Sciatic nerve (tissue), 2 donors: Measurements from ENCODE around the gene IRAK2. TPM values are rescaled to one million over a fixed set of nuclear protein-coding genes. Genes with fewer than 3 reads are reported as not detected.

Experiments used
- ATAC-seq: fragments of 200-7000 bp; cut with Tn5 transposase; one replicate; pipeline ENCODE4 v1.9.1; 2020; ENCODE audit warnings: mild to moderate bottlenecking, moderate library complexity
- DNase-seq: peaks from one replicate; pipeline ENCODE4 v3.0.0-alpha.2; 2020; ENCODE audit warnings: low spot score
- intact Hi-C: fragments of 100-400 bp; cut with DNase I; formaldehyde crosslinking; loops from one replicate; pipeline ENCODE4 v1.14.2; 2022
- total RNA-seq: library from RNA; stranded (reverse); fragmentation: NEBNext Ultra II Directional; extraction: Animal tissue kit (Norgen Biotek cat#: 25700); gene quantifications from one replicate; pipeline ENCODE4 v1.2.1, GENCODE V29; 2021
- donor health status: DM: no; HTN: no; CAD: no.
- donor health status: DM: no; HTN: no; CAD: no.

Gene IRAK2
- total RNA-seq, 1 donor from 2014 or later = 6.4 TPM

GRCh38 chr3:10290481-10291176 is 125.9 kb downstream of the IRAK2 start:
- no peak for ATAC-seq
- intact Hi-C loops = no loop called here
- DNase-seq = no peak

GRCh38 chr3:10291641-10292040 is 126.9 kb downstream of the IRAK2 start:
- intact Hi-C loops = no loop called here
- ATAC-seq = no peak
- no peak for DNase-seq

- no peak for DNase-seq
- no peak for ATAC-seq
- intact Hi-C loops = no loop called here
Observed at GRCh38 chr3:10292505-10293419, 128.0 kb downstream of the IRAK2 start, which contains the start of gene GHRL. Gene GHRL (minus strand): TSS chr3:10292947. CDS start chr3:10290180, 2,767 bp downstream.

Other genes with a start within 250 kb of the IRAK2 start
- gene IL17RC, start 247.8 kb upstream of the IRAK2 start, total RNA-seq = 33.2 TPM
- 36.5 TPM for gene CRELD1, start 231.1 kb upstream of the IRAK2 start, total RNA-seq
- gene PRRT3, start 212.5 kb upstream of the IRAK2 start, total RNA-seq = 1.5 TPM
- 51.6 TPM for gene EMC3, start 178.1 kb upstream of the IRAK2 start, total RNA-seq
- gene FANCD2, start 138.5 kb upstream of the IRAK2 start, total RNA-seq = 3.8 TPM
- gene FANCD2OS, start 56.7 kb upstream of the IRAK2 start, total RNA-seq = not detected
- gene BRK1, start 49.2 kb upstream of the IRAK2 start, total RNA-seq = 103 TPM
- 27.4 TPM for gene VHL, start 23.1 kb upstream of the IRAK2 start, total RNA-seq
- gene TATDN2, start 83.5 kb downstream of the IRAK2 start, total RNA-seq = 31.7 TPM
- gene GHRL, start 128.0 kb downstream of the IRAK2 start, total RNA-seq = 2.1 TPM
- gene SEC13, start 156.2 kb downstream of the IRAK2 start, total RNA-seq = 65.4 TPM